ENCODE results near the gene DDX46. TPM values are rescaled to one million over a fixed set of nuclear protein-coding genes. Genes with fewer than 3 reads are reported as not detected.
"Not testable (repeated sequence)": the region's sequence is repeated elsewhere in the genome, so short reads cannot be mapped to it uniquely, and the experiment has no call there.

DDX46 gene
- total RNA-seq, 1 experiment from 2014 or later, result 33.1 TPM

DNA sequence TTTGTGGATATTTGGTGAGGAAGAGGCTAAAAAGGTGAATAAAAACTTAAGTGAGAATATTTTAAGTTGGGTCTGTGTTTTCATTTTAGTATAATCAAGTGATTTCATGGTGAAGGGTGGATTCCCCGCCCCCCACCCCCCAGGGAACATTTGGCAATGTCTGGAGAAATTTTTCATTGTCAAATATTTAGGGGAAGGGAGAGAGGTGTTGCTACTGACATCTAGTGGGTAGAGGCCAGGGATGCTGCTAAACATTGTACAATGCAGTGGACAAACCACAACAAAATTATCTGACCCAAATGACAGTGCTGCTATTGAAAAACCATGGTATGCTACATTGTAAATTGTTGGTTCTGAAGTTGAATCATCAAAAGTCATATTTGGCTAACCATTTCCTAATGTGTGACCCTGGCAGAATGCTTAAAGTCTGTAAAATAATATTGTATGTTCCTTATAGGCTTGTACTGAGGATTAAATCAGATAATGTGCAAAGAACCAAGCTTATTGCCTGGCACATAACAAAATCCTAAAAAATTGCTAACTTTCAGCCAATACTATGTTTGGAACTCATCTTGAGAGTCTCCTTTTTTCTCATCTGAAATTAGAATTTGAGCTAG lies 92.8 kb downstream of the DDX46 start:
- no peaks in the 10 kb centered on the region for H3K27me3 ChIP-seq (ENCODE audit: low read length)
- no peak overlapping the region for H3K4me2 ChIP-seq (ENCODE audit: low read depth, low read length, poor library complexity, severe bottlenecking)
- no peak overlapping the region for H2AFZ ChIP-seq (ENCODE audit: low read length)
- H3K27ac ChIP-seq (ENCODE audit: low read length), result no peak overlapping the region
- no peaks in the 10 kb centered on the region for H3K9me3 ChIP-seq (ENCODE audit: low read length)
- peaks cover 12% of the 10 kb centered on the region for H3K4me1 ChIP-seq (ENCODE audit: low read length)
- no peak overlapping the region for H3K4me3 ChIP-seq (ENCODE audit: low read length)
- H3K9ac ChIP-seq (ENCODE audit: low read length), result no peak overlapping the region
- H4K20me1 ChIP-seq (ENCODE audit: insufficient read depth, low read depth, low read length), result 0 out of 2 replicates have a peak, but pooled peaks cover 3% of the 10 kb centered on the region
- no peaks in the 10 kb centered on the region for H3K9me2 ChIP-seq (replicated peaks; ENCODE audit: insufficient read depth, low read length)
- H3K36me3 ChIP-seq (ENCODE audit: insufficient read depth, low read length), result peaks cover 45% of the 10 kb centered on the region
- DNase-seq, result peak; percentile 62
- H3K79me2 ChIP-seq (ENCODE audit: low read length), result peaks cover 80% of the 10 kb centered on the region

DNA sequence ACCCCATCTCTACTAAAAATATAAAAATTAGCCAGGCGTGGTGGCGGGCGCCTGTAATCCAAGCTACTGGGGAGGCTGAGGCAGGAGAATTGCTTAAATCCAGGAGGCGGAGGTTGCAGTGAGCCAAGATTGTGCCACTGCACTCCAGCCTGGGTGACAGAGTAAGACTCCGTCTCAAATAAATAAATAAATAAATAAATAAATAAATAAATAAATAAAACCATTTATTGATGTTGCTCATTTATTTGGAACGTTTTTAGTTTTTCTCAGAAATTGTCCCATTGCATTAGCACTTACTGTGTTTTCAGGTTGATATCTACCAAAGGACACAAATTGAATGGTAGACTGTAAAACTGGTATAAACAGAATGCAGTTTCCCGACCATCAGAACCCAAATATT lies 97.9 kb downstream of the DDX46 start:
- not testable (repeated sequence) for H3K27me3 ChIP-seq (ENCODE audit: low read length)
- H3K36me3 ChIP-seq (ENCODE audit: insufficient read depth, low read length), result peaks cover 62% of the 10 kb centered on the region

DNA sequence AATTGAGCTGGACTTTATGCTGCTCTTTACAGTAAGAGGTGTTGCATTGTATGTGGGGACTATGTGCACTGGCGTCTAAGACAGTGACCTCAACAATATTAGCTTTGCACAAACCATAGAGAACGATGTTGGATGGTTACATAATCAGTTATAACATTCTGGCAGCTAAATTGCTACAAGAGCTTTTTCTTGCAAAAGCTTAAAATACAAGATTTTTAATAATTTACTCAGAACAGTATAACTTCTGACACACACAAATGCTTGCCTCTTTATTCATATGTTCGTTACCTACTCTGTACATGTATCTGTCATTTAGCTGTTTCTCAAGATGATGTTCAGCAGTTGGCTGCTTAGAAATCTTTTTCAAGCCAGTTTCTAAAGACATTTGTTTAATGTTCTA lies 98.8 kb downstream of the DDX46 start:
- Histone ChIP-seq H3K27ac (ENCODE audit: low read length) (no peak overlapping the region), H3K9me3 (ENCODE audit: low read length) (no peaks in the 10 kb centered on the region), H3K4me3 (ENCODE audit: low read length) (no peak overlapping the region), H3K4me2 (ENCODE audit: low read depth, low read length, poor library complexity, severe bottlenecking) (no peak overlapping the region), H3K36me3 (ENCODE audit: insufficient read depth, low read length) (peaks cover 55% of the 10 kb centered on the region), H4K20me1 (ENCODE audit: insufficient read depth, low read depth, low read length) (0 out of 2 replicates have a peak, but pooled peaks cover under 1% of the 10 kb centered on the region), H3K79me2 (ENCODE audit: low read length) (peaks cover 41% of the 10 kb centered on the region), H3K9me2 (replicated peaks; ENCODE audit: insufficient read depth, low read length) (no peaks in the 10 kb centered on the region), H3K27me3 (ENCODE audit: low read length) (no peaks in the 10 kb centered on the region), H2AFZ (ENCODE audit: low read length) (no peak overlapping the region), H3K9ac (ENCODE audit: low read length) (no peak overlapping the region), H3K4me1 (ENCODE audit: low read length) (no peaks in the 10 kb centered on the region)
- DNase-seq, result no peak

More for the DNA sequence above, 97.9 kb downstream of the DDX46 start:
- not testable (repeated sequence) for H3K9me3 ChIP-seq (ENCODE audit: low read length); H3K4me1 ChIP-seq (ENCODE audit: low read length); H3K27ac ChIP-seq (ENCODE audit: low read length); H3K9me2 ChIP-seq (replicated peaks; ENCODE audit: insufficient read depth, low read length); DNase-seq; H4K20me1 ChIP-seq (ENCODE audit: insufficient read depth, low read depth, low read length); H3K9ac ChIP-seq (ENCODE audit: low read length); H3K4me2 ChIP-seq (ENCODE audit: low read depth, low read length, poor library complexity, severe bottlenecking); H3K4me3 ChIP-seq (ENCODE audit: low read length); H2AFZ ChIP-seq (ENCODE audit: low read length)
- peaks cover 50% of the 10 kb centered on the region for H3K79me2 ChIP-seq (ENCODE audit: low read length)

DNA sequence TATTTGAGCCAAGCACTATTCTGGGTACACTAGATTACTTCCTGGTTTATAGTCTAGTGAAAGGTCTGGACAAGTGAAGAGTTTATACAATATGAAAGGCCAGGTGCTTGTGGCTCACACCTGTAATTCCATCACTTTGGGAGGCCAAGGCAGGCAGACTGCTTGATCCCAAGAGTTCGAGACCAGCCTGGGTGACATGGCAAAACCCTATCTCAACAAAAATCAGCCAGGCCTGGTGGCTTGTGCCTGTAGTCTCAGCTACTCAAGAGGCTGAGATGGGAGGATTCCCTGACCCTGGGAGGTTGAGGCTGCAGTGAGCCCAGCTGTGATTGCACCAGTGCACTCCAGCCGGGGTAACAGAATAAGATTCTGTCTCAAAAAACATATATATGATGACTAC lies 106.1 kb downstream of the DDX46 start:
- no peaks in the 10 kb centered on the region for H3K27me3 ChIP-seq (ENCODE audit: low read length)
- H3K9me3 ChIP-seq (ENCODE audit: low read length), result no peaks in the 10 kb centered on the region
- no peak overlapping the region for H3K27ac ChIP-seq (ENCODE audit: low read length)
- no peak overlapping the region for H3K4me2 ChIP-seq (ENCODE audit: low read depth, low read length, poor library complexity, severe bottlenecking)
- no peak overlapping the region for H2AFZ ChIP-seq (ENCODE audit: low read length)
- peaks cover 4% of the 10 kb centered on the region; the same call in 1 of the 2 replicates for H3K4me1 ChIP-seq (ENCODE audit: low read length)
- no peak overlapping the region for H3K9ac ChIP-seq (ENCODE audit: low read length)
- peaks cover 5% of the 10 kb centered on the region; the same call in 1 of the 2 replicates for H3K36me3 ChIP-seq (ENCODE audit: insufficient read depth, low read length)
- H3K9me2 ChIP-seq (replicated peaks; ENCODE audit: insufficient read depth, low read length), result no peaks in the 10 kb centered on the region
- no peaks in the 10 kb centered on the region for H4K20me1 ChIP-seq (ENCODE audit: insufficient read depth, low read depth, low read length)
- no peak overlapping the region for H3K4me3 ChIP-seq (ENCODE audit: low read length)
- H3K79me2 ChIP-seq (ENCODE audit: low read length), result no peaks in the 10 kb centered on the region
- no peak for DNase-seq

DNA sequence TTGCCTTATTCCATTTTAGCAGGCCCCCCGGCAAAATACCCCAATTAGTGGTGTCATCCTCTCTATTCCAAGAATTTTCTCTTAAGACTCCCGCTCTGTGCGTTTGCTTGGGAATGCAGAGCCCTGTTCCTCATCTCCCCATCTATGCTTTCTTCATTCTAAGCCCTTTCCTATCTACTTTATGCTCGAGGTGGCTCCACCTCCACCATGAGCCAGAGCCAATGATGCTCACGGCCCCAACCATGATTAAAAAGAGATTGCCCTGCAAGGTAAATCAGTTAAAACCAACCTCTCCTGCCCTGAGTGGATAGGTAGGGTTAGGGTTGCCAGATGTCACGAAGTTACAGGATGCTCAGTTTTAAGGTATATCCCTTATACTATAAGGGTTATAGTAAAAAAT lies 114.9 kb downstream of the DDX46 start:
- Histone ChIP-seq H4K20me1 (ENCODE audit: insufficient read depth, low read depth, low read length) (no peaks in the 10 kb centered on the region), H3K27ac (ENCODE audit: low read length) (peak overlapping the region; percentile 66), H3K79me2 (ENCODE audit: low read length) (peaks cover 42% of the 10 kb centered on the region), H3K27me3 (ENCODE audit: low read length) (no peaks in the 10 kb centered on the region), H3K4me1 (ENCODE audit: low read length) (peaks cover 45% of the 10 kb centered on the region), H3K9me2 (replicated peaks; ENCODE audit: insufficient read depth, low read length) (no peaks in the 10 kb centered on the region), H3K4me3 (ENCODE audit: low read length) (peak overlapping the region; percentile 82), H3K36me3 (ENCODE audit: insufficient read depth, low read length) (peaks cover 4% of the 10 kb centered on the region; the same call in 1 of the 2 replicates), H3K9me3 (ENCODE audit: low read length) (no peaks in the 10 kb centered on the region), H2AFZ (ENCODE audit: low read length) (peak overlapping the region; percentile 40), H3K4me2 (ENCODE audit: low read depth, low read length, poor library complexity, severe bottlenecking) (peak overlapping the region; percentile 87), H3K9ac (ENCODE audit: low read length) (peak overlapping the region; percentile 92)
- peak; percentile 78 for DNase-seq

DNA sequence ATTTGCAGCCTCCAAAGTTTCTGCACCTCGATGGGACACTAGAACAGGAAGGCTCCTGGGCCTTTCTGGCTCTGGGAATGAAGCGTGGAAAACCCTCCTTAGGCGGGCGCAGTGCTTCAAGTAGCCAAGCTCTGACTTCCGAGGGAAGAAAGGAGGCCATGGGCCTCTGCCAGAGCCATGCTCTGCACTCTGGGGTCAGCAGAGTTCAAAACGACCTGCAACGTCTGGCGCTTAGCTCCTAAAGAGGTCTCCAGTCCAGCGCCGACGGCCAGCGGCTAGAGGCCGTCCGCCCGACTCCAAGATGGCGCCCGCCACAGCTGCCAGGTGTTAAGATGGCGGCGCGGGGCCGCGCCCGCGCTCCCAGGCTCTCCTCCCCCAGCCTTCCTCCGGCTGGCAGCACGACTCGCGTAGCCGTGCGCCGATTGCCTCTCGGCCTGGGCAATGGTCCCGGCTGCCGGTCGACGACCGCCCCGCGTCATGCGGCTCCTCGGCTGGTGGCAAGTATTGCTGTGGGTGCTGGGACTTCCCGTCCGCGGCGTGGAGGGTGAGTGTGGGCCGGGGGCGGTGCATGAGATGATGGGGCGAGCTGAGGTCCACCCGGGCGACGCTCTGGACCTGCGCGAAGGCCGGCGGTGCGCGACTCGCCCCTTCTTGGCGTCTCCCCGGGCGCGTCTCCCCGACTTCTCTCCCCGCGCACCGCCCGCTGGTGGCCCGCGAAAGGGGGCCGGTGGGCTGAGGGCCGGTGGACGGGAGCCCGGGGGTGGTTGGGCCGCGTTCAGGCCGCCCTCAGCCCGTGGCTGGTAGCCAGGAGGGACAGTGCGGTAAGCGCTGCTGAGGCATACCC lies 115.6 kb downstream of the DDX46 start, which contains the start of gene TXNDC15:
Gene TXNDC15 (plus strand): TSS at position 385 of the 844 bp plus-strand sequence. CDS start 57 bp downstream, at position 442.
- Histone ChIP-seq H3K27ac (ENCODE audit: low read length) (peak within 1 kb of the TSS; percentile 66), H3K9me2 (replicated peaks; ENCODE audit: insufficient read depth, low read length) (no peaks in the 10 kb centered on the region), H3K9ac (ENCODE audit: low read length) (peak within 1 kb of the TSS; percentile 92), H3K27me3 (ENCODE audit: low read length) (no peaks in the 10 kb centered on the region), H2AFZ (ENCODE audit: low read length) (peak within 1 kb of the TSS; percentile 59), H3K36me3 (ENCODE audit: insufficient read depth, low read length) (peaks cover 4% of the 10 kb centered on the region; the same call in 1 of the 2 replicates), H3K9me3 (ENCODE audit: low read length) (no peaks in the 10 kb centered on the region), H3K4me3 (ENCODE audit: low read length) (peak within 1 kb of the TSS; percentile 82), H4K20me1 (ENCODE audit: insufficient read depth, low read depth, low read length) (no peaks in the 10 kb centered on the region), H3K79me2 (ENCODE audit: low read length) (peaks cover 49% of the 10 kb centered on the region), H3K4me2 (ENCODE audit: low read depth, low read length, poor library complexity, severe bottlenecking) (peak within 1 kb of the TSS; percentile 87), H3K4me1 (ENCODE audit: low read length) (peaks cover 45% of the 10 kb centered on the region)
- peak; percentile 93 for DNase-seq

DNA sequence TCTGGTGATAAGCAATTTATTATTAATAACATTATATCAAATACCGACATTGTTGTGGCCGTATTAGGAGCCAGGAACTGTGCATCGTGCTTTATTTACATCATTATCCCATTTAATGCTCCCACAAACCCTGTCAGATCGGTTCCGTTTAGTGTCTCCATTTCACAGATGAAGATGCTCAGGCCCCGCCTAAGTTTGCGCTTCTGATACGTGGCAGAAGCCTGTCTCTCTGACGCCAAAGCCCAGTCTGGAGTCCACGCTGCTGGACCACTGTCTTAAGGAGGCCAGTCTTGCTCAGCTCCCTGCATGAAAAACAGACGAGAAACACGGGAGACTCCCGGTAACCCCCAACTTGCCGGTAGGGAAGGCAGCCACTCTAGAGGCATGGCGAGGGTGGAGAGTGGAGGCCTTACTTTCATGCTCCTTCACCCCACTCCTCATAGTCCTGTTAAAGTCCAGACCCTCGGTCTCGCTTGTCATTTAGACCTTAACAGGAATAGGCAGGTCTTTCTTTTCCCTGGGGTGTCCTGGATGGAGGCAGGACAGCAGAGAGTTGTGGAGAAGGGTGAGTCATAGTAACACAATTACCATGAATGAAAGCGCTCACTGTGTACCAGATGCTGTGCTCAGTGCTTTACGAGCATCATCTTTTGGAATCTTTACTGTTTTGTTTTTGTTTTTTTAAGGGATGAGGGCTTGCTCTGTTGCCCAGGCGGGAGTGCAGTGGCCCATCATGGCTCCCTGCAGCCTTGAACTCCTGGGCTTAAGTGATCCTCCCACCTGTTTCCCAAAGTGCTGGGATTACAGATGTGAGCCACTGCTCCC lies 116.5 kb downstream of the DDX46 start:
- H3K4me1 ChIP-seq (ENCODE audit: low read length), result peaks cover 45% of the 10 kb centered on the region
- H3K27me3 ChIP-seq (ENCODE audit: low read length), result no peaks in the 10 kb centered on the region
- peak overlapping the region; percentile 87 for H3K4me2 ChIP-seq (ENCODE audit: low read depth, low read length, poor library complexity, severe bottlenecking)
- no peaks in the 10 kb centered on the region for H3K9me2 ChIP-seq (replicated peaks; ENCODE audit: insufficient read depth, low read length)
- H3K9me3 ChIP-seq (ENCODE audit: low read length), result no peaks in the 10 kb centered on the region
- peaks cover 4% of the 10 kb centered on the region; the same call in 1 of the 2 replicates for H3K36me3 ChIP-seq (ENCODE audit: insufficient read depth, low read length)
- peak overlapping the region; percentile 59 for H2AFZ ChIP-seq (ENCODE audit: low read length)
- peak; percentile 82 for DNase-seq
- H3K27ac ChIP-seq (ENCODE audit: low read length), result peak overlapping the region; percentile 66
- H3K9ac ChIP-seq (ENCODE audit: low read length), result peak overlapping the region; percentile 92
- H3K79me2 ChIP-seq (ENCODE audit: low read length), result peaks cover 58% of the 10 kb centered on the region
- H4K20me1 ChIP-seq (ENCODE audit: insufficient read depth, low read depth, low read length), result no peaks in the 10 kb centered on the region
- peak overlapping the region; percentile 82 for H3K4me3 ChIP-seq (ENCODE audit: low read length)

All from Karpas-422 (cell line).